Gastrocnemius medialis (tissue), 4 donors: ENCODE measurements around the gene HDAC3. TPM values are rescaled to one million over a fixed set of nuclear protein-coding genes. Genes with fewer than 3 reads are reported as not detected.

Experiments
- ATAC-seq, 2 donors: fragments of 150-250 bp; one replicate each; pipeline ENCODE4 v1.9.1; 2016
- DNase-seq, 2 donors: peaks; one replicate each; pipeline ENCODE4 v3.0.0-alpha.2; 2019
- H3K27ac ChIP-seq, 4 donors: fragments of 200-600 bp; sonication (generic); 1 replicate in 1 of 4; 2 replicates in 3 of 4; pipeline ENCODE4 v1.5.1; 2016 to 2018; ENCODE audit warnings: mild to moderate bottlenecking in 2 of 4, moderate library complexity in 1 of 4
- H3K27me3 ChIP-seq, 3 donors: fragments of 200-600 bp; sonication (generic) in 2 of 3; 1 replicate in 1 of 3; 2 replicates in 2 of 3; pipeline versions ENCODE4 v1.5.1 to v1.6.0; 2016 to 2019; ENCODE audit warnings: mild to moderate bottlenecking in 1 of 3, moderate library complexity in 1 of 3
- H3K36me3 ChIP-seq, 2 donors: fragments of 200-600 bp; sonication (generic) in 1 of 2; one replicate each; pipeline ENCODE4 v1.5.1; 2017 to 2018
- H3K4me1 ChIP-seq, 2 donors: fragments of 200-600 bp; sonication (generic) in 1 of 2; one replicate each; pipeline ENCODE4 v1.5.1; 2016 to 2017; ENCODE audit warnings: mild to moderate bottlenecking in 2 of 2
- H3K4me3 ChIP-seq, 4 donors: fragments of 200-600 bp; sonication (generic) in 3 of 4; 1 replicate in 1 of 4; 2 replicates in 3 of 4; pipeline ENCODE4 v1.5.1; 2016 to 2019; ENCODE audit warnings: mild to moderate bottlenecking in 2 of 4
- H3K9me3 ChIP-seq, 3 donors: fragments of 200-600 bp; sonication (generic) in 2 of 3; 1 replicate in 1 of 3; 2 replicates in 2 of 3; pipeline ENCODE4 v1.5.1; 2016 to 2019
- CTCF ChIP-seq, 5 experiments: fragments of 450-650 bp in 3 of 5; fragments of 200-600 bp in 2 of 5; sonication (generic) in 2 of 5; IDR thresholded peaks in 4 of 5; conservative IDR thresholded peaks in 1 of 5; 1 replicate in 4 of 5; 2 replicates in 1 of 5; pipeline ENCODE4 v1.5.1; 2016 to 2019; ENCODE audit warnings: antibody characterized with exemption in 5 of 5, mild to moderate bottlenecking in 3 of 5, moderate library complexity in 3 of 5
- POLR2A ChIP-seq, 2 donors: fragments of 450-650 bp; IDR thresholded peaks; one replicate each; pipeline ENCODE4 v1.6.1; 2017; ENCODE audit warnings: antibody characterized with exemption in 2 of 2, mild to moderate bottlenecking in 2 of 2, moderate library complexity in 2 of 2
- in situ Hi-C, 4 donors: fragments of 200-750 bp; cut with MboI; loops; one replicate each; pipeline versions ENCODE4 v1.15.0 to v1.8.0; 2017; ENCODE audit warnings: low sequenced_read_pairs in 4 of 4
- intact Hi-C: fragments of 100-400 bp; cut with DNase I; formaldehyde crosslinking; loops from one replicate; pipeline ENCODE4 v1.15.1; 2023; ENCODE audit warnings: low total_unique reads
- total RNA-seq, 4 donors: library from RNA; depleted of rRNA; stranded (reverse); fragments of >200 nt; gene quantifications; one replicate each; pipeline versions ENCODE4 v1.1.0 to v1.2.3, GENCODE V29; 2016

Gene HDAC3
- total RNA-seq, 4 donors from 2014 or later = 29.8 to 40.7 (median 35.7) TPM

DNA sequence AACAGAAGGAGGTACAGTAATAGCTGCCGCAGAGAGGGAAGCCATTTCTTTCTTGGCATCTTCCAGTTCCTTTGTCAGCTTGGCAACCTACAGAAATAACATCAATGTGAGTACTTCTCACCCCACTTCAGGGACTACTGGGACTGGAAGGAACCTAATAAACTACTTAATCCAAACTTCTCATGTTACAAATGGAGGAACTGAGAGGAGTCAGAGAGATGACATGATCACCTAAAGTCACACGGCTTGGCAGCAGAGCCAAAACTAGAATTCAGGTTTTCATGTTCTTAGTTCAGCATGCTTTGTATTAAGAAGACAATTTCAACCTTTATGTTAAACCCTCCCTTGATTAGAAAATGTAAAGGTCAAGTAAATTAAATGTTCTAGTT is 62.5 kb downstream of the HDAC3 start:
- TF ChIP-seq POLR2A (IDR thresholded peaks at IDR 0.05) (no peak), CTCF (IDR thresholded peaks at IDR 0.05 in 4 of 5, conservative IDR thresholded peaks at IDR 0.05 in 1 of 5) (no peak)
- Histone ChIP-seq H3K36me3 (peaks cover 0 to 98% of the 10 kb centered on the region in 2 donors), H3K4me1 (peaks cover 3 to 5% of the 10 kb centered on the region in 2 donors), H3K27ac (peak overlapping the region; percentile 26 to 81 (median 30)), H3K4me3 (no peak overlapping the region), H3K27me3 (no peaks in the 10 kb centered on the region), H3K9me3 (no peaks in the 10 kb centered on the region)
- DNase-seq (peak in 1 of 2 donors; percentile 18), ATAC-seq (peak; percentile 76 to 99)
- in situ Hi-C loops = loop anchor here in 2 of 4 donors (25.0 kb wide), 2 partner anchors 362 to 862 kb away; partner anchors contain the start of genes PCDHB12 (in 2 of the 2), PCDHB13 (in 2 of the 2), PCDHB14 (in 2 of the 2) and ZMAT2 (in 1 of the 2)
- intact Hi-C loops = no loop called here

DNA sequence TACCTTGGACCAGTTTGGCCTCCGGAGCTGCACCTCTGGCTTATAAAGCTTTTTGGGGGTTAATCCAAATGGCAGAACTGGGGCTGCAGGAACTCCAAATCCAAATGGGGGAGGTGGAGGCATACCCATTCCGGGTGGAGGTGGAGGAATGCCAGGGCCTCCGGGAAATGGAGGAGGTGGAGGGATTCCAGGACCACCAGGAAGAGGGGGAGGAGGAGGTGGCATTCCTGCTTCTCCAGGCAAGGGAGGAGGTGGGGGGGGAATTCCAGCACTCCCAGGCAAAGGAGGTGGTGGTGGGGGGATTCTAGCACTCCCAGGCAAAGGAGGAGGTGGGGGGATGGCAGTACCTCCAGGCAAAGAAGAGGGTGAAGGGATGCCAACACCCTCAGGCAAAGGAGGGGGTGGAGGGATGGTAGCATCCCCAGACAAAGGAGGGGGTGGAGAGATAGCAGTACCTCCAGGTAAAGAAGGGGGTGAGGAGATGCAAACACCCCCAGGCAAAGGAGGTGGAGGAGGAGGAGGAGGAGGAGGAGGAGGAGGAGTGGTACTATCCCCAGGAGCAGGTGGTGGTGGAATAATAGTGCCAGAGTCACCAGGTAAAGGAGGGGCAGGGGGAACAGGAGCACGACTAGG is 63.0 kb downstream of the HDAC3 start:
- no peaks in the 10 kb centered on the region for H3K9me3 ChIP-seq
- H3K27me3 ChIP-seq = no peaks in the 10 kb centered on the region
- H3K4me3 ChIP-seq = no peak overlapping the region
- H3K36me3 ChIP-seq = peaks cover 0 to 98% of the 10 kb centered on the region in 2 donors
- H3K27ac ChIP-seq = peak overlapping the region in 3 of 4 donors; percentile 26 to 81 (median 28)
- in situ Hi-C loops (loop anchor here in 2 of 4 donors (25.0 kb wide), 2 partner anchors 361 to 861 kb away; partner anchors contain the start of genes PCDHB12 (in 2 of the 2), PCDHB13 (in 2 of the 2), PCDHB14 (in 2 of the 2) and ZMAT2 (in 1 of the 2)), intact Hi-C loops (no loop called here)
- no peak for ATAC-seq
- H3K4me1 ChIP-seq = peaks cover 3 to 5% of the 10 kb centered on the region in 2 donors
- TF ChIP-seq POLR2A (IDR thresholded peaks at IDR 0.05) = no peak
- no peak for TF ChIP-seq CTCF (IDR thresholded peaks at IDR 0.05 in 4 of 5, conservative IDR thresholded peaks at IDR 0.05 in 1 of 5)
- no peak for DNase-seq

Other genes starting within 250 kb of the HDAC3 start
- gene PCDHGB4, start 249.2 kb downstream of the HDAC3 start, total RNA-seq = 1 to 10 TPM in 3 of 4 donors, under 1 TPM in 1; 0.88 to 2.1 (median 1.3) TPM
- gene PCDHGA8, start 244.2 kb downstream of the HDAC3 start, total RNA-seq = 1 to 10 TPM in 2 of 4 donors, under 1 TPM in 2; 0.82 to 1.8 (median 1.2) TPM
- gene PCDHGB5, start 238.9 kb downstream of the HDAC3 start, total RNA-seq = 1 to 10 TPM; 3.0 to 6.3 (median 4.4) TPM
- 1 to 10 TPM in 3 of 4 donors, under 1 TPM in 1; 0.95 to 4.0 (median 1.5) TPM for gene PCDHGA9, start 234.1 kb downstream of the HDAC3 start, total RNA-seq
- gene PCDHGB6, start 228.8 kb downstream of the HDAC3 start, total RNA-seq = 1 to 10 TPM; 1.4 to 4.6 (median 2.9) TPM
- gene PCDHGA10, start 223.9 kb downstream of the HDAC3 start, total RNA-seq = 1 to 10 TPM in 3 of 4 donors, under 1 TPM in 1; 0.80 to 2.4 (median 1.2) TPM
- gene PCDHGB7, start 219.2 kb downstream of the HDAC3 start, total RNA-seq = 1 to 10 TPM; 3.0 to 5.7 (median 3.3) TPM
- 1 to 10 TPM; 1.2 to 3.3 (median 1.3) TPM for gene PCDHGA11, start 215.8 kb downstream of the HDAC3 start, total RNA-seq
- 1 to 10 TPM; 1.1 to 5.4 (median 1.7) TPM for gene PCDHGA12, start 206.3 kb downstream of the HDAC3 start, total RNA-seq
- 10 to 100 TPM; 11.8 to 14.5 (median 13.8) TPM for gene PCDHGC3, start 160.9 kb downstream of the HDAC3 start, total RNA-seq
- 10 to 100 TPM in 1 of 4 donors, 1 to 10 TPM in 1, under 1 TPM in 1, not detected in 1; 0.31 to 20.4 (median 1.7) TPM for gene PCDHGC4, start 151.8 kb downstream of the HDAC3 start, total RNA-seq
- gene PCDHGC5, start 147.8 kb downstream of the HDAC3 start, total RNA-seq = 1 to 10 TPM in 1 of 4 donors, under 1 TPM in 2, not detected in 1; 0.16 to 1.5 (median 0.36) TPM
- 100 to 1,000 TPM in 3 of 4 donors, 10 to 100 TPM in 1; 98.3 to 324 (median 214) TPM for gene DIAPH1, start 17.8 kb downstream of the HDAC3 start, total RNA-seq
- gene RELL2, start 148 bp upstream of the HDAC3 start, total RNA-seq = 1 to 10 TPM in 1 of 4 donors, under 1 TPM in 1, not detected in 2; 0.16 to 1.1 TPM
- 1 to 10 TPM in 1 of 4 donors, under 1 TPM in 3; 0.32 to 2.6 (median 0.65) TPM for gene FCHSD1, start 14.6 kb upstream of the HDAC3 start, total RNA-seq
- 1 to 10 TPM; 1.6 to 5.5 (median 3.0) TPM for gene ARAP3, start 45.4 kb upstream of the HDAC3 start, total RNA-seq
- 10 to 100 TPM; 15.9 to 20.8 (median 18.1) TPM for gene PCDH1, start 241.6 kb upstream of the HDAC3 start, total RNA-seq